ENCODE measurements around the gene CBLIF. TPM values are rescaled to one million over a fixed set of nuclear protein-coding genes. Genes with fewer than 3 reads are reported as not detected.
"Not testable (repeated sequence)": the region's sequence is repeated elsewhere in the genome, so short reads cannot be mapped to it uniquely, and the experiment has no call there.

The CBLIF gene
- polyA plus RNA-seq, 1 donor (not counting 4 experiments of a cell fraction or from before 2014, with no cell fraction given), result not detected

DNA sequence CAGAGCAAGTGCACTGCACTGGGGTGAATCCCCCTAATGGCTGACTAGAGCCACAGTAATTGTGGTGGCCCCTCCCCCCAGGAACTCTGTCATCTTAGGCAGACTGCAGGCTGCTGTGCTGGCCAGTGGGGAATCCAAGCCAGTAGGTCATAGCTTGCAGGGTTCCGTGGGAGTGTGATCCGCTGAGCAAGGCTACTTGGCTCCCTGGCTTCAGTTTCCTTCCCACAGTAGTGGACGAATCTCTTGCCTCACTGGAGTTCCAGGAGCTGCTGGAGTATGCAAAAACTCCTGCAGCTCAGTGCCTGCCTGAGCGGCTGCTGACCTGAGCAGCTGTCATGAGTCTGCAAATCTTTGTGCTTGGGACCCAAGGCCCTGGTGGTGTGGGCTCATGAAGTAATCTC, 46.5 kb upstream of the CBLIF start:
- no peaks in the 10 kb centered on the region for H3K79me2 ChIP-seq (ENCODE audit: control insufficient read depth, insufficient read depth, low read length)
- H3K9ac ChIP-seq (ENCODE audit: control insufficient read depth, extremely low read depth, insufficient read depth, low read length), result no peak overlapping the region
- no peak for TF ChIP-seq EZH2 (IDR thresholded peaks at IDR 0.05; ENCODE audit: low read length)
- TF ChIP-seq, protein P1, sequence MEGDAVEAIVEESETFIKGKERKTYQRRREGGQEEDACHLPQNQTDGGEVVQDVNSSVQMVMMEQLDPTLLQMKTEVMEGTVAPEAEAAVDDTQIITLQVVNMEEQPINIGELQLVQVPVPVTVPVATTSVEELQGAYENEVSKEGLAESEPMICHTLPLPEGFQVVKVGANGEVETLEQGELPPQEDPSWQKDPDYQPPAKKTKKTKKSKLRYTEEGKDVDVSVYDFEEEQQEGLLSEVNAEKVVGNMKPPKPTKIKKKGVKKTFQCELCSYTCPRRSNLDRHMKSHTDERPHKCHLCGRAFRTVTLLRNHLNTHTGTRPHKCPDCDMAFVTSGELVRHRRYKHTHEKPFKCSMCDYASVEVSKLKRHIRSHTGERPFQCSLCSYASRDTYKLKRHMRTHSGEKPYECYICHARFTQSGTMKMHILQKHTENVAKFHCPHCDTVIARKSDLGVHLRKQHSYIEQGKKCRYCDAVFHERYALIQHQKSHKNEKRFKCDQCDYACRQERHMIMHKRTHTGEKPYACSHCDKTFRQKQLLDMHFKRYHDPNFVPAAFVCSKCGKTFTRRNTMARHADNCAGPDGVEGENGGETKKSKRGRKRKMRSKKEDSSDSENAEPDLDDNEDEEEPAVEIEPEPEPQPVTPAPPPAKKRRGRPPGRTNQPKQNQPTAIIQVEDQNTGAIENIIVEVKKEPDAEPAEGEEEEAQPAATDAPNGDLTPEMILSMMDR (optimal IDR thresholded peaks at IDR 0.05 in 1 of 3, IDR thresholded peaks at IDR 0.05 in 1 of 3, conservative IDR thresholded peaks at IDR 0.05 in 1 of 3; ENCODE audit: extremely low read depth in 1 of 3, insufficient read depth in 2 of 3, low read length in 3 of 3), result no peak
- H3K9me3 ChIP-seq (ENCODE audit: control insufficient read depth, low read depth, low read length), result no peaks in the 10 kb centered on the region
- dilution Hi-C loops (cut with MboI; ENCODE audit: extremely low pct_ligation_motif_present, low sequenced_read_pairs), result no loop called here
- H2AFZ ChIP-seq (ENCODE audit: control insufficient read depth, low read length), result no peak overlapping the region
- H4K20me1 ChIP-seq (ENCODE audit: control insufficient read depth, extremely low read depth, insufficient read depth, low read length), result no peaks in the 10 kb centered on the region
- no peak for FAIRE-seq
- no peaks in the 10 kb centered on the region for H3K36me3 ChIP-seq (ENCODE audit: control insufficient read depth in 2 of 2, extremely low read depth in 1 of 2, insufficient read depth in 2 of 2, low read length in 2 of 2)
- H3K27ac ChIP-seq (ENCODE audit: control insufficient read depth, insufficient read depth, low read length), result no peak overlapping the region
- no peak overlapping the region for H3K4me3 ChIP-seq (ENCODE audit: control insufficient read depth in 2 of 3, extremely low read depth in 1 of 3, insufficient read depth in 2 of 3, low read depth in 1 of 3, low read length in 3 of 3)
- no peaks in the 10 kb centered on the region for H3K9me1 ChIP-seq (ENCODE audit: control insufficient read depth, extremely low read depth, insufficient read depth, low read length)
- DNase-seq (ENCODE audit: low read depth, low spot score), result no peak
- H3K4me1 ChIP-seq (ENCODE audit: control insufficient read depth, extremely low read depth, insufficient read depth, low read length), result peaks cover 9% of the 10 kb centered on the region
- no peak overlapping the region for H3K4me2 ChIP-seq (ENCODE audit: control insufficient read depth, extremely low read depth, insufficient read depth, low read depth, low read length)
- no peaks in the 10 kb centered on the region for H3K27me3 ChIP-seq (ENCODE audit: control insufficient read depth, extremely low read depth, insufficient read depth, low read length)

DNA sequence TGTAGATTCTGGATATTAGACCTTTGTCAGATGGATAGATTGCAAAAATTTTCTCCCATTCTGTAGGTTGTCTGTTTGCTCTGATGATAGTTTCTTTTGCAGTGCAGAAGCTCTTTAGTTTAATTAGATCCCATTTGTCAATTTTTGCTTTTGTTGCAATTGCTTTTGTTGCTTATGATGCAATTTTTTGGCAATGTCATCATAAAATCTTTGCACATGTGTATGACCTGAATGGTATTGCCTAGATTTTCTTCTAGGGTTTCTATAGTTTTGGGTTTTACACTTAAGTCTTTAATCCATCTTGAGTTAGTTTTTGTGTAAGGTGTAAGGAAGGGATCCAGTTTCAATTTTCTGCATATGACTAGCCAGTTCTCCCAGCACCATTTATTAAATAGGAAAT, 41.9 kb upstream of the CBLIF start:
- H3K9me1 ChIP-seq (ENCODE audit: control insufficient read depth, extremely low read depth, insufficient read depth, low read length); H2AFZ ChIP-seq (ENCODE audit: control insufficient read depth, low read length); H4K20me1 ChIP-seq (ENCODE audit: control insufficient read depth, extremely low read depth, insufficient read depth, low read length); H3K27me3 ChIP-seq (ENCODE audit: control insufficient read depth, extremely low read depth, insufficient read depth, low read length); dilution Hi-C loops (cut with MboI; ENCODE audit: extremely low pct_ligation_motif_present, low sequenced_read_pairs); H3K4me3 ChIP-seq (ENCODE audit: control insufficient read depth in 2 of 3, extremely low read depth in 1 of 3, insufficient read depth in 2 of 3, low read depth in 1 of 3, low read length in 3 of 3); H3K9ac ChIP-seq (ENCODE audit: control insufficient read depth, extremely low read depth, insufficient read depth, low read length); H3K36me3 ChIP-seq (ENCODE audit: control insufficient read depth in 2 of 2, extremely low read depth in 1 of 2, insufficient read depth in 2 of 2, low read length in 2 of 2); H3K4me1 ChIP-seq (ENCODE audit: control insufficient read depth, extremely low read depth, insufficient read depth, low read length); H3K27ac ChIP-seq (ENCODE audit: control insufficient read depth, insufficient read depth, low read length); H3K79me2 ChIP-seq (ENCODE audit: control insufficient read depth, insufficient read depth, low read length); DNase-seq (ENCODE audit: low read depth, low spot score); FAIRE-seq; H3K4me2 ChIP-seq (ENCODE audit: control insufficient read depth, extremely low read depth, insufficient read depth, low read depth, low read length); H3K9me3 ChIP-seq (ENCODE audit: control insufficient read depth, low read depth, low read length): not testable (repeated sequence)

DNA sequence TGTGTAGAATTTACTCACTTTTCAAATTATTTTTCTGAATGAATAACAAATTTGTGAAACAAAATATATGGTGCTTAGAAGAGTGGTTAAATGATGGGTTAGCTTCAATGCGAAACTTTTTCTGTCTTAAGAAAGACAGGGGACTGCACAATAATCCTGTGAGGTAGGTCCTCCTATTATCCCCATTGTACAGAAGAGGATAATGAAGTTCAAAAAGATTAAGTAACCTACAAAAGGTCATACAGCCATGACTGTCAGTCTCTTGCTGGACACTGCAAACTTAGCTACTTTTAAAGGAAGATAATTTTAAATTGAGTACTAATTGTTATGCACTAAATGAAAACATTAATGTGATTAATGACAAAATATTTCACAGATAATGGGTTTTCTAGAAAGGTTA, 38.3 kb upstream of the CBLIF start:
- Histone ChIP-seq H3K9ac (ENCODE audit: control insufficient read depth, extremely low read depth, insufficient read depth, low read length) (no peak overlapping the region), H3K4me1 (ENCODE audit: control insufficient read depth, extremely low read depth, insufficient read depth, low read length) (no peaks in the 10 kb centered on the region), H3K4me2 (ENCODE audit: control insufficient read depth, extremely low read depth, insufficient read depth, low read depth, low read length) (no peak overlapping the region), H3K27me3 (ENCODE audit: control insufficient read depth, extremely low read depth, insufficient read depth, low read length) (no peaks in the 10 kb centered on the region), H2AFZ (ENCODE audit: control insufficient read depth, low read length) (no peak overlapping the region), H3K4me3 (ENCODE audit: control insufficient read depth in 2 of 3, extremely low read depth in 1 of 3, insufficient read depth in 2 of 3, low read depth in 1 of 3, low read length in 3 of 3) (no peak overlapping the region), H3K79me2 (ENCODE audit: control insufficient read depth, insufficient read depth, low read length) (no peaks in the 10 kb centered on the region), H3K9me1 (ENCODE audit: control insufficient read depth, extremely low read depth, insufficient read depth, low read length) (no peaks in the 10 kb centered on the region), H3K27ac (ENCODE audit: control insufficient read depth, insufficient read depth, low read length) (no peak overlapping the region), H3K9me3 (ENCODE audit: control insufficient read depth, low read depth, low read length) (no peaks in the 10 kb centered on the region), H3K36me3 (ENCODE audit: control insufficient read depth in 2 of 2, extremely low read depth in 1 of 2, insufficient read depth in 2 of 2, low read length in 2 of 2) (no peaks in the 10 kb centered on the region), H4K20me1 (ENCODE audit: control insufficient read depth, extremely low read depth, insufficient read depth, low read length) (no peaks in the 10 kb centered on the region)
- dilution Hi-C loops (cut with MboI; ENCODE audit: extremely low pct_ligation_motif_present, low sequenced_read_pairs), result no loop called here
- FAIRE-seq, result no peak
- TF ChIP-seq EZH2 (IDR thresholded peaks at IDR 0.05; ENCODE audit: low read length), result no peak
- TF ChIP-seq, protein P1 (optimal IDR thresholded peaks at IDR 0.05 in 1 of 3, IDR thresholded peaks at IDR 0.05 in 1 of 3, conservative IDR thresholded peaks at IDR 0.05 in 1 of 3; ENCODE audit: extremely low read depth in 1 of 3, insufficient read depth in 2 of 3, low read length in 3 of 3), result no peak
- DNase-seq (ENCODE audit: low read depth, low spot score), result no peak

Data from keratinocyte (primary cell).